Measurements from ENCODE around the gene NOS1AP. TPM values are rescaled to one million over a fixed set of nuclear protein-coding genes. Genes with fewer than 3 reads are reported as not detected.

The NOS1AP gene
- total RNA-seq, 1 donor from 2014 or later = 0.79 TPM

GRCh38 chr1:162185314-162186025 is 116.0 kb downstream of the NOS1AP start:
- Histone ChIP-seq H3K4me3 (ENCODE audit: low read depth, low read length) (no peak overlapping the region), H3K27me3 (ENCODE audit: control insufficient read depth, insufficient read depth, low read length) (no peaks in the 10 kb centered on the region), H3K36me3 (ENCODE audit: control insufficient read depth, insufficient read depth, low read length) (no peaks in the 10 kb centered on the region)
- DNase-seq (ENCODE audit: low read depth) = no peak
- TF ChIP-seq CTCF (IDR thresholded peaks at IDR 0.05; ENCODE audit: insufficient read depth, low read length, poor library complexity, severe bottlenecking) = no peak

GRCh38 chr1:162186026-162186374 is 116.5 kb downstream of the NOS1AP start:
- Histone ChIP-seq H3K36me3 (ENCODE audit: control insufficient read depth, insufficient read depth, low read length) (no peaks in the 10 kb centered on the region), H3K4me3 (ENCODE audit: low read depth, low read length) (no peak overlapping the region), H3K27me3 (ENCODE audit: control insufficient read depth, insufficient read depth, low read length) (no peaks in the 10 kb centered on the region)
- no peak for TF ChIP-seq CTCF (IDR thresholded peaks at IDR 0.05; ENCODE audit: insufficient read depth, low read length, poor library complexity, severe bottlenecking)
- no peak for DNase-seq (ENCODE audit: low read depth)

- no peak for DNase-seq (ENCODE audit: low read depth)
Observed at GRCh38 chr1:162186406-162186805, 116.9 kb downstream of the NOS1AP start.

GRCh38 chr1:162187687-162188276 is 118.3 kb downstream of the NOS1AP start:
- Histone ChIP-seq H3K36me3 (ENCODE audit: control insufficient read depth, insufficient read depth, low read length) (no peaks in the 10 kb centered on the region), H3K4me3 (ENCODE audit: low read depth, low read length) (no peak overlapping the region), H3K27me3 (ENCODE audit: control insufficient read depth, insufficient read depth, low read length) (no peaks in the 10 kb centered on the region)
- no peak for DNase-seq (ENCODE audit: low read depth)
- TF ChIP-seq CTCF (IDR thresholded peaks at IDR 0.05; ENCODE audit: insufficient read depth, low read length, poor library complexity, severe bottlenecking) = no peak

More at GRCh38 chr1:162186406-162186805, 116.9 kb downstream of the NOS1AP start:
- Histone ChIP-seq H3K4me3 (ENCODE audit: low read depth, low read length) (no peak overlapping the region), H3K36me3 (ENCODE audit: control insufficient read depth, insufficient read depth, low read length) (no peaks in the 10 kb centered on the region), H3K27me3 (ENCODE audit: control insufficient read depth, insufficient read depth, low read length) (no peaks in the 10 kb centered on the region)
- TF ChIP-seq CTCF (IDR thresholded peaks at IDR 0.05; ENCODE audit: insufficient read depth, low read length, poor library complexity, severe bottlenecking) = no peak

- no peak for DNase-seq (ENCODE audit: low read depth)
- Histone ChIP-seq H3K27me3 (ENCODE audit: control insufficient read depth, insufficient read depth, low read length) (no peaks in the 10 kb centered on the region), H3K4me3 (ENCODE audit: low read depth, low read length) (no peak overlapping the region), H3K36me3 (ENCODE audit: control insufficient read depth, insufficient read depth, low read length) (no peaks in the 10 kb centered on the region)
- TF ChIP-seq CTCF (IDR thresholded peaks at IDR 0.05; ENCODE audit: insufficient read depth, low read length, poor library complexity, severe bottlenecking) = no peak
Observed at GRCh38 chr1:162189345-162189744, 119.9 kb downstream of the NOS1AP start.

All from kidney epithelial cell (primary cell).